ENCODE results near the gene UBE2F. TPM values are rescaled to one million over a fixed set of nuclear protein-coding genes. Genes with fewer than 3 reads are reported as not detected.
"Not testable (repeated sequence)": the region's sequence is repeated elsewhere in the genome, so short reads cannot be mapped to it uniquely, and the experiment has no call there.

UBE2F gene
- total RNA-seq, 1 experiment from 2014 or later: 98.5 TPM

- peak; percentile 50 for DNase-seq (ENCODE audit: low spot score)
Observed at GRCh38 chr2:238019962-238020361, 53.1 kb downstream of the UBE2F start.

DNA sequence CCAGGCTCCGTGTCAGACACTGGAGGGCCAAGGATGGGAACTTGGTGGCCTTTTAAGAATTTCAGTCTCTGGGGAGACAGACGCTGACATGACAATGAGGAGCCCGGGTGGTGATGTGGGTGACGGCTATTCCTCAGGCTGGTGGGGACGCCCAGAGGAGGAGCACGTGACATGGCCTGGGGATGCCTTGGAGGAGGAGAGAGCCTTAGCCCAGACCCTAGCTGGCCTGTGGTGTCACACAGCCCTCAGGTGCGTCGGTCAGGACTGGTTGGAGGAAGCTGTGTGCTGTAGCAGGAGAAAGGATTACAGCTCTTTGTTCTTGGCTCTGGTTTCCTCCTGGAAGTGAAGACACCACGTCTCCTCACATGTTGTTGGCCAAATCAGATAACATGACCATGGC, 54.0 kb downstream of the UBE2F start:
- DNase-seq (ENCODE audit: low spot score): no peak

GRCh38 chr2:238021327-238021726, 54.5 kb downstream of the UBE2F start:
- no peak for DNase-seq (ENCODE audit: low spot score)

GRCh38 chr2:238022594-238023157, 55.9 kb downstream of the UBE2F start:
- no peak for DNase-seq (ENCODE audit: low spot score)

- DNase-seq (ENCODE audit: low spot score): no peak
Observed at GRCh38 chr2:238023608-238024007, 56.8 kb downstream of the UBE2F start.

GRCh38 chr2:238024986-238025385, 58.2 kb downstream of the UBE2F start:
- no peak for DNase-seq (ENCODE audit: low spot score)

DNA sequence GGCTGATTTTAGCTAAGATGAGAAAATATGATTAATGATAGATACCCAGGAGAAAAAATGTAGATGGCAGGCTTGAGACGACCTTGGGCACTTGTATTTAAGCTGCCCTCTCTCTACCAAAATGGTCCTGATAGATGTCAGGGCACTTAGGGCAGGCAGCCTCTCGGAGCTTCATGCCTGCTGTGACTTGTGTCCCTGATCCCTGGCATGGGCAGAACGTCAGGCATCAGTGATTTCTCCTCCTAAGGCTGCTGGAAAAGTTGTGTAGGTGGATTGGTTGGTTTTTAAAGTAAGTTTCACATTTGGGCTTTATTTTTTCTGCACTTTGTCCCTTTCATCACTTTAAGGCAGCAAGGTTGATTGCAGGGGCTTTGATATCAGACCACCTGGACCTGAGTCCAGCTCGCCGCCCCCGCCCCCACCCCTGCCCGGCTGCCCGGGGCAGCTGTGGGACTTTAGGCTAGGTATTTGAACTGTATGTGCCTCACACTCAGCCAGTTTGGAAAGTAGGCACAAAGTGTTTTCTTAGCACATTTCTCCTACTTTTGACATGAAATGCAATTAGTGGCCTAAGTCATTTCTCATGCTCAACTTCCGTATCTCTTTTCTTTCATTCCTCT, 59.0 kb downstream of the UBE2F start:
- no peak for DNase-seq (ENCODE audit: low spot score)

GRCh38 chr2:238027058-238027457, 60.2 kb downstream of the UBE2F start:
- DNase-seq (ENCODE audit: low spot score): no peak

DNA sequence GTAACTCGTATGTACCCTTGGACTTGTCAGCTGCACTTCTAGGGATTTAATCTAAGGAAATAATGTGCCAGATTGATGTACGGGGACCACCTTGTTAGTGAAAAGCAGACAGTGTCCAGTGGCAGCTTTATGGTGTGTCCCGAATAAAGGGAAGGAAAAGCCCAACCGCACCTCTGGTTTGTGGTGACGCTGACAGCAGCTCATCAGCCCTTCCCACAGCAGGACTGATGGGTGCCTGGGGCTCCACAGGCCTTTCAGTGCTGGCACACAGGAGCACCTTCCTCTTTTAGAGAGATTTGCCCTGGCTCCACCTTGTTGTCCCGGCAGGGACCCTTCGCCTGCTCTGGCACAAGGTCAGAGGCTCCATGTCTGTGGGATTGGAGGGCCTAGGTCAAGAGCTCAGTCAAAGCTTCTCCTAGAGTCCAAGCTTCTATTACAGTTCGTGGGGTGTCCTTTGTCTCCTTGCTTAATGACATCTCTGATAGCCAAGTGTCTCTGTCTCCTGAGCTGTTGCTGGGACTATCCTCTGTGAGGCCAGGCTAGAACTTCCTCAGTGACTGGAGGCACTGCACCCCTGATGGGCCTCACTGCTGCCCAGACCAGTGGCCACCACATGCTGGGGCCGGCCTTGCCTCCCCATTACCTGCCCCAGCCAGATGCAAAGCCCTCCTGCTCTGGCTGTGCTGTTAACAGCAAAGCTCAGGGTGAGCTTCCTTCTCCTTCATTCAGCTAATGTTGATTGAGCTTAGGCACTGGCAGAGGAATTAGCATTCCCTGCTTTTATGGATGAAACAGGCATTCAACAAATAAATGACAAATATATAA, 61.0 kb downstream of the UBE2F start:
- no peak for DNase-seq (ENCODE audit: low spot score)

GRCh38 chr2:238029853-238030252, 63.0 kb downstream of the UBE2F start:
- DNase-seq (ENCODE audit: low spot score): no peak

DNA sequence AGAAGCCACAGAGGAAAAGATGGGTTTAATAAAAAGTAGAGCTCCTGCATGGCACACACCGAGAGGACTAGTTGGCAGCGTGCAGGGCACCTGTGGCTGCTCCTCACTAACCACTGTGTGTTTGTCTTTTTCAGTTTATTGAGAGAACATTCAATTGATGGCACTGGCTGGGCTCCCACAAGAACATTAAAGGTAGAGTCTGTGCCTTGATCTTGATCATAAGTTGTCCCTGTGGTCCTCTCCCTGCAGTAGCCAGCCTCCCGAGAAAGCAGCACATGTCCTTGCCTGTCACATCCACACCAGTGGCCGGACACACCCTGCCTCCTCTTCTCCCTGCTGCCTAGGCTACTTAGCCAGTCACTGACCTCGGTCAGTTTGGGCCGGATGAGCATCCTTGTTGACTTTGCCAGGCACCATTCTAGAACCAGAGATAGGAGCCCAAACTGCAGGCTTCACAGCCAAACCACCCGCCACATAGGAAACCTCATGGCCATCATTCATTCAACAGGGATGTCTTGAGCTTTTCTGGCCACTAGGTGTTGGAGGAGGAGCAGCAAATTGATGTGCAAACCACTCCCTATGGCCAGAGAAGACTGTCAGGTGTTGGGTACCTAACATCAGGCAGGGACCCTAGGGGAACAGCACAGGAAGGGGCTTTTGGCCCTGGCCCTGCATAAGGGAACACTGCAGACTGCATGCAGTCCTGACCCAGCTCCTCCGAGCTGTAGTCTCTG, 63.8 kb downstream of the UBE2F start:
- no peak for DNase-seq (ENCODE audit: low spot score)

DNA sequence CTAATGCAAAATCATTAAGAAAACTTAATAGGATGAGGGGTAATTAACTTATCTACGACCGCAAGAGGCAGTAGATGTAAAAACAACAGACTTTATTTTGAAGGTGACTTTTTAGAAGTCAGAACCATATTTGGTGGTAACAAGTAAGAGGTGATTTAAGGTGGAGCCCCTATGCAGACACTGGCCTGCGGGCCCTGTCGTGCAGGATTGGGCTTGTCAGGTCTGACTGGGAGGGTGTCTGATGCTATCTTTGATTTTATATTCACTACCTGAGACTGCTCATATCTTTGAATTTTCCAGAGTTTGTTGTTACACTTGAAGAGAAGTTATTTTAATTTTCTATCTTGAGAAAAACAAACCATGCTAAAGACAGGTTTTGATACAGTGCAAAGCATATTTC, 64.9 kb downstream of the UBE2F start:
- no peak for DNase-seq (ENCODE audit: low spot score)

- no peak for DNase-seq (ENCODE audit: low spot score)
Observed at GRCh38 chr2:238032755-238033337, 66.0 kb downstream of the UBE2F start.

DNA sequence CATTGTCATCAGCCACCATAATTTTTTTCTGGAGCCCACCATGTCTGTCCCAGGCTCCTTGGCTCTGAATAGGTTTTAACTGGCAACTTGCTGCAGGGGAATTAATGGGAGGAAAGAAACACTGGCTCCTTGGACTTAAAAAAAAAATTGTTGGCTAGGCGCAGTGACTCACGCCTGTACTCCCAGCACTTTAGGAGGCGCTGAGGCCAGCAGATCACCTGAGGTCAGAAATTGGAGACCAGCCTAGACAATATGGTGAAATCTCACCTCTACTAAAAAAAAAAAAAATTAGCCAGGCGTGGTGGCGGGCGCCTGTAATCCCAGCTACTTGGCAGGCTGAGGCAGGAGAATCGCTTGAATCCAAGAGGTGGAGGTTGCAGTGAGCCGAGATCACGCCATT, 67.2 kb downstream of the UBE2F start:
- not testable (repeated sequence) for DNase-seq (ENCODE audit: low spot score)

- no peak for DNase-seq (ENCODE audit: low spot score)
Observed at GRCh38 chr2:238038203-238038602, 71.4 kb downstream of the UBE2F start.

DNA sequence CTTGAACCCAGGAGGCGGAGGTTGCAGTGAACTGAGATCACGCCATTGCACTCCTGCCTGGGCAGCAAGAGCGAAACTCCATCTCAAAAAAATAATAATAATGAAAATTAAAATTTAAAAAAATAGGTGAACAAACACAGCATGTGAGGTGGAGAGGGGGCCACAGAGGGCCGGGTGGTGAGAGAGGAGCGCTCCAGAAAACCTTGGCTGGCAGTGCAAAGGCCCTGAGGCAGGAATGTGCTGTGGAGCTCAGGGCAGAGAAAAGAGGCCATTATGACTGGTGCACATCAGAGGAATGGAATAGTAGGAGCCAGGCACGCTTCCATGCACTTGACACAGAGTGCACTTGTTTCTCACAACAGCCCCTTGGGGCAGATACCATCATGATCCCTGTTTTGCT, 72.3 kb downstream of the UBE2F start:
- no peak for DNase-seq (ENCODE audit: low spot score)

DNA sequence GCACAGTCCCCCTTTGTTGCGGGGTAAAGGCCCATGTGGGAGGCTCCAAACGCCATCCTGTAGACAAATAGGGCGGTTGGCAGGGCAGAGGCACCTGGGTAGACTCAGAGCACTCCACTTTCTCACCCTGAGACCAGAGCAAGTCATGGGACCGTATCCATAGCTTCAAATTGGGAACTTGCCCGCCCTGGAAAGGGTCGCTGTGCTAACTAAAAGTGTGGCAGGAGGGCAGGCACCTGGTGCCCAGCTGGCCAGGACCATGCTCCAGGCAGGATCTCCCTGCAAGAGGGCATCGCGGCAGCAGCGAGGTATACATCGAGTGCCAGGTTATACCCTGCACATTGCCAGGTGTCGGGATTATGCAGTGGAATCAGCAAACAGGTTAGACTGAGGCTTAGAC, 73.2 kb downstream of the UBE2F start:
- DNase-seq (ENCODE audit: low spot score): no peak

DNA sequence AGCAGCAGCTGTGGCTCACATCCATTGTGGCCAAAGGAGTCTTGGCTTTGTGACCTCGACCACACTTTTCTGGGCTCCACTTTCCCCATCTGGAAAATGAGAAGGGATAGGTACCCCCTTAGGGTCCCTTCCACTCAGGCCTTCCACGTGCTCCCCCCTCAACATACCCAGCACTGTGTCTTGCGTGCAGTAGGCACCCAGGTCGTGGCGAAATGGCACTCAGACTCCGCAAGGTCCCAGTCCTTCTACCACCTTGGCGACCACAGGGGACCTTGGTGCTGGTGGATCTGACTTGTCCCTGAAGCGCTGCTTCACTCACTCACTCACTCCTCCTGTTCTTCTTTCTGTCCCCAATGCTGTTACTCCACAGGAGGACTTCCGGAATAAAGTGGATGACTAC, 74.1 kb downstream of the UBE2F start:
- no peak for DNase-seq (ENCODE audit: low spot score)

GRCh38 chr2:238042090-238042489, 75.3 kb downstream of the UBE2F start:
- DNase-seq (ENCODE audit: low spot score): no peak

DNA sequence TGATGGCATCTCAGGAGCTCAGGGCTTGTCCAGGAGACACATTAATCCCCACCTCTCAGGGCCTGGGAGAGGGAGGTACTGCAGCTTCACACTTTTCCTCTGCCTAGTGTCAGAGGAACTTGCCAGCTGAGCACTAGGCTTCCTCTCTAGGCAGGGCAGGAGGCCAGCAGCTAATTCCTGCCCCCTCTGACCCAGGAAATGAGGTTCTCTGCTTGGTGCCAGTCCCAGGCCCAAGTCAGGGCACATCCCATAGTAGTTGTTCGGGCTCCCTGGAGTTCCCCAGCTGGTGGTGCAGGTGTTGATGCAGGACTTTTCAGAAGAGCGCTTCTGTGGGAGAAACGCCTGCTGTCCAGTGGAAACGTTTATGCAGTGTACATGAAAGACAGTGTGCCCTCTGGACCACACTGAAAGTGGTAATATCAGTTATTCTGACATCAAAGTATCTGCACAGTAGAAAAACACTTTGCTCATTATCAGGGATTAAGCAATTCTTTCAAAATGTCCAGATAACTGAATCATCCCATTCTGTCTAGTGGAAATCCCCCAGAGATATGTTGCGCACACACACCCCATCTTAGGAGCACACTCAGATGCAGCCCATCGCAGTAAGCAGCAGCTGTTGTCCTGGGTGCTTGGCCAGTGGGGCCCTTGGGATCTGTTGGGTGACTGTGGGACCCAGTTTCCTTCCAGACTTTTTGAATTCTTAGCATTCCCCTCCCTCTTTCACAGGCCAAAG, 76.2 kb downstream of the UBE2F start:
- no peak for DNase-seq (ENCODE audit: low spot score)

DNA sequence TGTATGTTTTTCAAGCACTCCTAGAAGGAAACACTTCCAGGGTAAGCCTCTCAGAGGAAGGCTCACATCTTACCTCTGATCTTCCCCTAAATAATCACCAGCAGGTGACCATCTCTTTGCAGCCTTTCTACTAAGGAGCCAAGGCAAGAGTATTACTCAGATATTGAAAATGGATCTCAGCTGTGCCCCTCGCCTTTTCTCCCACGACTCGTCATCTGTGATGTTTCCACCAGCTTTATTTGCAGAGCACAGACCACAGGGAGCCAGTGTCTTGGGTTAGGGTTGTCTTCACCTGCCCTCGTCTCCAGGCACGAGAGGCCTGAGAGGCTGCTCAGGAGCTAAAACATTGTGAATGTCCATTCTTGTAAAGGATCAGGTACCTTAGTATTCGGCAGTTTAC, 77.0 kb downstream of the UBE2F start:
- DNase-seq (ENCODE audit: low spot score): no peak
